HFFc6 (cell line): Measurements from ENCODE around the gene NLRP13. TPM values are rescaled to one million over a fixed set of nuclear protein-coding genes. Genes with fewer than 3 reads are reported as not detected.

Experiments
- DNase-seq: peaks from one replicate; pipeline ENCODE4 v3.0.0-alpha.2; 2018
- H3K27ac Mint-ChIP-seq: 2 replicates; pipeline ENCODE4 v1.8.0; 2020; ENCODE audit warnings: mild to moderate bottlenecking, mixed read lengths
- H3K27me3 Mint-ChIP-seq: 2 replicates; pipeline ENCODE4 v1.8.0; 2021; ENCODE audit warnings: mild to moderate bottlenecking, moderate library complexity, mixed read lengths; ENCODE audit not compliant: insufficient read depth
- H3K36me3 Mint-ChIP-seq: 2 replicates; pipeline ENCODE4 v1.8.0; 2021; ENCODE audit warnings: low read depth, mixed read lengths
- H3K4me1 Mint-ChIP-seq: 2 replicates; pipeline ENCODE4 v1.8.0; 2020; ENCODE audit warnings: low read depth, mixed read lengths
- H3K4me3 Mint-ChIP-seq: 2 replicates; pipeline ENCODE4 v1.8.0; 2020; ENCODE audit warnings: mild to moderate bottlenecking, moderate library complexity, mixed read lengths
- H3K9me3 Mint-ChIP-seq: 2 replicates; pipeline ENCODE4 v1.8.0; 2020; ENCODE audit warnings: mild to moderate bottlenecking, mixed read lengths
- CTCF ChIP-seq: fragments of 200-600 bp; sonication (generic); IDR thresholded peaks from 2 replicates; pipeline ENCODE4 v1.5.0; 2021; ENCODE audit warnings: antibody characterized with exemption, mild to moderate bottlenecking
- total RNA-seq, 6 experiments: library from RNA; stranded (reverse); fragmentation: NEBNext Ultra II Directional; extraction: Animal tissue kit (Norgen Biotek cat#: 25700); gene quantifications; 2 replicates in 1 of 6; 3 replicates in 5 of 6; pipeline ENCODE4 v1.2.3, GENCODE V29; 2021

NLRP13 gene
- total RNA-seq, 6 experiments from 2014 or later, result not detected

- no peak for DNase-seq
Observed at GRCh38 chr19:55867101-55867500, 65.0 kb downstream of the NLRP13 start.

GRCh38 chr19:55866521-55866920 is 65.6 kb downstream of the NLRP13 start:
- DNase-seq, result no peak
- peaks cover 72% of the 10 kb centered on the region for H3K9me3 Mint-ChIP-seq
- no peaks in the 10 kb centered on the region; the same call in 1 of the 2 replicates for H3K27me3 Mint-ChIP-seq
- H3K4me1 Mint-ChIP-seq, result no peaks in the 10 kb centered on the region
- H3K36me3 Mint-ChIP-seq, result peaks cover 5% of the 10 kb centered on the region
- H3K4me3 Mint-ChIP-seq, result no peak overlapping the region
- no peak for TF ChIP-seq CTCF
- no peak overlapping the region for H3K27ac Mint-ChIP-seq

More at GRCh38 chr19:55867101-55867500, 65.0 kb downstream of the NLRP13 start:
- H3K36me3 Mint-ChIP-seq, result peaks cover 5% of the 10 kb centered on the region
- H3K4me1 Mint-ChIP-seq, result no peaks in the 10 kb centered on the region
- no peaks in the 10 kb centered on the region; the same call in 1 of the 2 replicates for H3K27me3 Mint-ChIP-seq
- peaks cover 70% of the 10 kb centered on the region for H3K9me3 Mint-ChIP-seq
- no peak overlapping the region for H3K4me3 Mint-ChIP-seq
- TF ChIP-seq CTCF, result no peak
- no peak overlapping the region for H3K27ac Mint-ChIP-seq

- H3K4me1 Mint-ChIP-seq, result no peaks in the 10 kb centered on the region
- no peak for DNase-seq
- peaks cover 66% of the 10 kb centered on the region for H3K9me3 Mint-ChIP-seq
- H3K27ac Mint-ChIP-seq, result no peak overlapping the region
- no peak overlapping the region for H3K4me3 Mint-ChIP-seq
- H3K36me3 Mint-ChIP-seq, result no peaks in the 10 kb centered on the region
- TF ChIP-seq CTCF, result no peak
- no peaks in the 10 kb centered on the region for H3K27me3 Mint-ChIP-seq
Observed at GRCh38 chr19:55858969-55859368, 73.2 kb downstream of the NLRP13 start.

- no peaks in the 10 kb centered on the region for H3K36me3 Mint-ChIP-seq
- no peaks in the 10 kb centered on the region for H3K4me1 Mint-ChIP-seq
- H3K4me3 Mint-ChIP-seq, result no peak overlapping the region
- H3K9me3 Mint-ChIP-seq, result peaks cover 71% of the 10 kb centered on the region
- no peak for TF ChIP-seq CTCF
- H3K27ac Mint-ChIP-seq, result no peak overlapping the region
- H3K27me3 Mint-ChIP-seq, result no peaks in the 10 kb centered on the region; the same call in 1 of the 2 replicates
- no peak for DNase-seq
Observed at GRCh38 chr19:55858401-55858800, 73.7 kb downstream of the NLRP13 start.

- TF ChIP-seq CTCF, result no peak
- Mint-ChIP-seq H3K27ac (no peak overlapping the region), H3K9me3 (peaks cover 70% of the 10 kb centered on the region), H3K27me3 (no peaks in the 10 kb centered on the region; the same call in 1 of the 2 replicates), H3K4me1 (no peaks in the 10 kb centered on the region), H3K4me3 (no peak overlapping the region), H3K36me3 (no peaks in the 10 kb centered on the region)
- no peak for DNase-seq
Observed at GRCh38 chr19:55857974-55858373, 74.2 kb downstream of the NLRP13 start.

GRCh38 chr19:55857149-55857548 is 75.0 kb downstream of the NLRP13 start:
- TF ChIP-seq CTCF, result no peak
- Mint-ChIP-seq H3K4me3 (no peak overlapping the region), H3K9me3 (peaks cover 71% of the 10 kb centered on the region), H3K27me3 (no peaks in the 10 kb centered on the region; the same call in 1 of the 2 replicates), H3K27ac (no peak overlapping the region), H3K4me1 (no peaks in the 10 kb centered on the region), H3K36me3 (no peaks in the 10 kb centered on the region)
- no peak for DNase-seq
